Thymus (tissue), 11 donors: ENCODE data around the gene DUSP1. TPM values are rescaled to one million over a fixed set of nuclear protein-coding genes. Genes with fewer than 3 reads are reported as not detected.
A peak's percentile ranks its signal among the peaks of the same experiment; 100 is the strongest.

Experiments used
- DNase-seq, 9 donors: peaks; one replicate each; pipeline ENCODE4 v3.0.0-alpha.2; 2013; ENCODE audit warnings: low spot score in 9 of 9, low read depth in 6 of 9, missing footprints in 1 of 9
- H3K27ac ChIP-seq, 2 donors: one replicate each; pipeline ENCODE4 v1.5.1; 2013; ENCODE audit warnings: control low read depth in 1 of 2, low read depth in 1 of 2, low read length in 1 of 2, mild to moderate bottlenecking in 1 of 2, moderate library complexity in 1 of 2
- H3K27me3 ChIP-seq, 2 donors: one replicate each; pipeline ENCODE4 v1.5.1; 2013; ENCODE audit warnings: low read length in 1 of 2; ENCODE audit not compliant: control insufficient read depth in 2 of 2, insufficient read depth in 1 of 2
- H3K36me3 ChIP-seq, 2 donors: one replicate each; pipeline ENCODE4 v1.5.1; 2013; ENCODE audit warnings: low read length in 1 of 2, mild to moderate bottlenecking in 1 of 2, moderate library complexity in 1 of 2; ENCODE audit not compliant: control insufficient read depth in 2 of 2, insufficient read depth in 2 of 2
- H3K4me1 ChIP-seq, 2 donors: one replicate each; pipeline ENCODE4 v1.5.1; 2013; ENCODE audit warnings: low read length in 2 of 2; ENCODE audit not compliant: control insufficient read depth in 2 of 2, insufficient read depth in 2 of 2
- H3K4me3 ChIP-seq, 2 donors: one replicate each; pipeline ENCODE4 v1.5.1; 2013; ENCODE audit warnings: low read length in 2 of 2, control low read depth in 1 of 2, mild to moderate bottlenecking in 1 of 2
- H3K9me3 ChIP-seq, 2 donors: one replicate each; pipeline ENCODE4 v1.5.1; 2013; ENCODE audit warnings: low read length in 1 of 2, mild to moderate bottlenecking in 1 of 2; ENCODE audit not compliant: control insufficient read depth in 2 of 2, insufficient read depth in 1 of 2
- WGBS: extraction: QIAGEN DNeasy Blood & Tissue Kit; methylation state at CpG from one replicate; pipeline ENCODE4 v1.1.7; 2013; 5-methylcytosine and 5-hydroxymethylcytosine counted together
- polyA plus RNA-seq: library from polyadenylated mRNA; stranded (reverse); fragments of 200-250 nt; gene quantifications from one replicate; pipeline ENCODE4 v1.2.3, GENCODE V29; 2013
- total RNA-seq: library from RNA; stranded (reverse); fragments of 120-200 nt; gene quantifications from one replicate; pipeline ENCODE4 v1.2.4, GENCODE V29; 2013
- donor health status: healthy.

Gene DUSP1
- total and polyA plus RNA-seq, 2 donors: 54.1 to 272 TPM

DNA sequence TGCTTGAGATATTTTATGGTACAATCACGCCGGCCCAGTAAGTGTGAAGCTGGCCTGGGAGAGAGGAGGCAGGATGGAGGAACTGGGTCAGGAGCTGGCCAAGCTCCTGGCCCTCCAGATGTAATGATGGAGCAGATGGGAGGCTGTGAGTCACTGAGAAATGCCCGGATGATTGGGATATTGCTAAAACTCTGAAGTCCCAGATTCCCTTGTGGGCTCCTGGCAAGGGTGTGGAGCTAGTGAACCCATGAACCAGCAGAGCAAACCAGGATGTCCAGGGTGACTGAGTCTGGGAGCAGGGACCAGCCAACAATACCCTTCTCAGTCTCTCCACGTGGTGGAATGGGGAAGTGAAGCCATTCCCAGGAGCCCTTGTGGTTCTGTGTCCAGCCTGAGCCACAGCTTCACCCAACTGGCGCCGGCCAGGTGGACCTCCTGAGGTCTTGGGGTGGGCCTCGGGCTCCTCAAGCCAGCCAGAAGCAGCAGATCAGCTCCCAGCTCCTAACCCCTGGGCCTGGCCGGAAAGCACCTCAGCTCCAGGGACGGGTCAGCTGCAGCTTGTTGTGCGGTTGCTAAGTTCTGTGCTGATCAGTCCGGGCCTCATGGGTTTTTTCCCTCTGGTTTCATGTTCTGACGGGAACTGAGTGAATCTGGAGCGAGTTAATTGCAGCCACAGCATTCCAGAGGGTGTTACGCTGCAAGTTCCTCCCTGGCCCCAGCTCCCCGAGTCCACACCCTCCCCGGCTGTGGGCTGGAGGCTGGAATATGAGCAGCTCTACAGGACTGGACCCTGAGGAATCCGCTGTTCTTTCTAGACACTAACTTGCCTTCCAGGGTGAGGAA lies 37.6 kb downstream of the DUSP1 start:
- peak in 1 of 9 donors; percentile 32 for DNase-seq
- no peaks in the 10 kb centered on the region for H3K27me3 ChIP-seq
- WGBS: 88% methylated on average over 17 of the region's 17 CpGs
- H3K4me1 ChIP-seq: peaks cover 0 to 3% of the 10 kb centered on the region in 2 donors
- H3K27ac ChIP-seq: peak overlapping the region; percentile 80 to 90
- H3K4me3 ChIP-seq: no peak overlapping the region
- H3K36me3 ChIP-seq: no peaks in the 10 kb centered on the region
- H3K9me3 ChIP-seq: no peaks in the 10 kb centered on the region

DNA sequence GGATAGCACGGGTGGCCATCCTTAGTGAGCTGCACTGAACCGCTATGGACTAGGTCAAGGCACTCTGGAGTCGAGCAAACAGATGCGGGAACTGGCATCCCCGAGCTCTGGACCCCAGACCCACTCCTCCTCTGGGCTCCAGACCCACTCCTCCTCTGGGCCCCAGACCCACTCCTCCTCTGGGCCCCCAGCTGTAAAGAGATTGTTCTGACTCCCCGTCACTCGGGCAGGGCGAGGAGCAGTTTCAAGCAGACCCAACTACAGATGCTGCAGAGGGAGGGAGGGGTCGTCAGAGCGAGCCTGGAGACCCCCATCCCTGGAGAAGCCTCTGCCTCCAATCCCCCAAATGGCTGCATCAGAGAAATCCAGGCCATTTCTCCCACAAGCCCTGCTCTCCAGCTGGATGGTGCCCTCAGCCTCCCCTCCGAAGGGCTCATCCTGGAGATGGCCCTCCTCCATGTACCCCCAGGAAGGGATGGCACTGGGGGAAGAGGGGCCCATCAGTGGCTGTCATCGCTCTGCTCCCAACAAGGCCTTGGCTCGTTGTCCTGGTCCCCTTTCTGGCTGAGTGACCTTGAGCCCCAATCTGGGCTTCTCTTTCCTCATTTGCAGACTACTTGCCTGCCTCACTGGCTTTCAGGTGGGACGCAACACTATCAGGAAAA lies 38.7 kb downstream of the DUSP1 start:
- Histone ChIP-seq H3K27me3 (no peaks in the 10 kb centered on the region), H3K9me3 (no peaks in the 10 kb centered on the region), H3K4me3 (no peak overlapping the region), H3K4me1 (peaks cover 0 to 3% of the 10 kb centered on the region in 2 donors), H3K36me3 (no peaks in the 10 kb centered on the region), H3K27ac (peak overlapping the region; percentile 68 to 80)
- DNase-seq: no peak
- 88% methylated on average over 14 of the region's 14 CpGs for WGBS

DNA sequence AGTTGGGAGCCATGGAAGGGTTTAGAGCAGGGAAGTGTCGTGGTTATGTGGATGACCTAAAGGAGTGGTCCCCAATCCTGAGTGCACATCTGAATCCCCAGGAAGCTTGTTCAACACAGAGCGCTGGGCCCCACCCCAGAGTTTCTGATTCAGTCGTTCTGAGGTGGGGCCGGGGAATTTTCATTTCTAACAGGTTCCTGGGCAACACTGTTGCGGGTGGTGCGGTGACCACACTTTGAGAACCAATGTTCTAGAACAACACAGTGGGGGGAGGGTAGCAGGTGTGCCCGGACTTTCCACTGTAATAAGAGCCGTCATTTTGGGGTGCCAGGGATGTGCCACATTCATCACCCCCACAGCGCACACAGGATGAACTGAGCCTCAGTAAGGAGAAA lies 39.3 kb downstream of the DUSP1 start:
- Histone ChIP-seq H3K36me3 (no peaks in the 10 kb centered on the region), H3K27ac (no peak overlapping the region), H3K4me1 (peaks cover 0 to 3% of the 10 kb centered on the region in 2 donors), H3K9me3 (no peaks in the 10 kb centered on the region), H3K4me3 (no peak overlapping the region), H3K27me3 (no peaks in the 10 kb centered on the region)
- DNase-seq: no peak
- 92% methylated on average over 9 of the region's 9 CpGs for WGBS

DNA sequence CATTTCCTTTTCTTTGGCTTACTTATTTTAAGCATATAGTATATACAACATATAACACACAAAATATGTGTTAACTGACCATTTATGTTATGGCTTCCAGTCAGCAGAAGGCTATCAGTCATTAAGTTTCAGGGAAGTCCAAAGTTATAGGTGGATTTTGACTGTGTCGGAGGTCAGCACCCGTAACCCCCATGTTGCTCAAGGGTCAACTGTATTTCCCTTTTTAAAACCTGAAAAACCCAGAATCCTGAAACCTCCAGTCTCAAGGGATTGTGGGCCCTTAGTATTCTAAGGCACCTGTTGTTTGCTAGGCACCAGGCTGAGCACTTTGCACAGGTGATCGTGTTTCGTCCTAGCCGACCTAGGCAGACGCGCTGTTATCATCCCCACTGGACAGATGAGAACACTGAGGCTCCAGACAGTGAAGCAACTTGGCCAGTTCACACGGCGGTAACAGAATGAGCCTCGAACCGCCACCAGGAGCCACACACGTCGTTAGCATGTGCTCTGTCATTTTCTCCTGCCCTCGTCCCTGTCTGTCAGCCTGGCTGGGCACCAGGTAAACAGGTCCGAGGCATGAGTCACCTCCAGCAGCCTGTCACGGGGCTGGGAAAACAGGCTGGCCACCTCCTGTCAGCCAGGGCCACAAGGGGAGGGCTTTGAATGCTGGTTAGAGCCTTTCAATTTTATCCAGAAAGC lies 39.9 kb downstream of the DUSP1 start:
- Histone ChIP-seq H3K36me3 (no peaks in the 10 kb centered on the region), H3K4me3 (no peak overlapping the region), H3K9me3 (no peaks in the 10 kb centered on the region), H3K4me1 (peaks cover 0 to 3% of the 10 kb centered on the region in 2 donors), H3K27ac (peak overlapping the region in 1 of 2 donors; percentile 58), H3K27me3 (no peaks in the 10 kb centered on the region)
- DNase-seq: no peak
- WGBS: 95% methylated on average over 16 of the region's 16 CpGs

DNA sequence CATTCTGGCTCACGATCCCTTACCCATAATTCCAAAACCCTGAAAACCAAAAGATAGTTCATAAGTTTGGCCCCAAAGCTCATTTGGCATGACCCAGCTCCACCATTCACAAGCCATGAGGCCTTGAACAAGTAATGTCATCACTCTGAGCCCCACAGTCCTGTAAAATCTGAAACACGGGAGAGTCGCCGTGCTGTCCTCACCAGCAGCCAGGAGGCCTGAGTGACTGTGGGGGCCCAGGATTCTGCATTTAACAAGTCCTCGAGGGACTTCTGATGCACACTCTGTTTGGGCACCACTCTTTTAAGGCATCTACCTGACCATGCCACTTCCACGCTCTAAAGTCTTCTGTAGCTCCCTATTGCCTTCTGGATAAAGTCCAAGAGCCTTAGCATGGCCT lies 40.8 kb downstream of the DUSP1 start:
- no peak for DNase-seq
- Histone ChIP-seq H3K27me3 (no peaks in the 10 kb centered on the region), H3K9me3 (no peaks in the 10 kb centered on the region), H3K36me3 (no peaks in the 10 kb centered on the region), H3K4me3 (no peak overlapping the region), H3K4me1 (peaks cover 0 to 3% of the 10 kb centered on the region in 2 donors), H3K27ac (no peak overlapping the region)
- 98% methylated on average over 6 of the region's 6 CpGs for WGBS

DNA sequence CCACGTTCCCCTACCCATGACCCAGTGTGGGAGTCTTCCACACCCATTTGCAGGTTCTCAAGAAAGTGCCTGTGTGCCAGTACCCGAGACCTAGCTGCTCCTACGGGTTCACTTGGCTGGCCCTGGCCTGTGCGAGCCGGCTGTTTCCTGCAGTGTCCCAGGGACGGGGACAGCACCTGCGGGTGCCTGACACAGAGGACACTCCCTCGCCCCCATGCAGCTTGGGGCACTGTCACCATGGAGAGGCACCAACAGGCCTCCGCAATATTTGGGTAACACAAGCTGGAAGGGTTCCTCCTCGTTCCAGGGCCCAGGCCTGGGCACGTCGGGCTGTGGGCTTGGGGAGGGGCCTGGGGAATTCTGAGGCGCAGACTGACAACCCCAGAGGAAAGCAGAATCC lies 41.4 kb downstream of the DUSP1 start:
- no peak for DNase-seq
- Histone ChIP-seq H3K27ac (no peak overlapping the region), H3K4me3 (no peak overlapping the region), H3K4me1 (peaks cover 0 to 3% of the 10 kb centered on the region in 2 donors), H3K27me3 (no peaks in the 10 kb centered on the region), H3K9me3 (no peaks in the 10 kb centered on the region), H3K36me3 (no peaks in the 10 kb centered on the region)
- WGBS: 91% methylated on average over 13 of the region's 13 CpGs

DNA sequence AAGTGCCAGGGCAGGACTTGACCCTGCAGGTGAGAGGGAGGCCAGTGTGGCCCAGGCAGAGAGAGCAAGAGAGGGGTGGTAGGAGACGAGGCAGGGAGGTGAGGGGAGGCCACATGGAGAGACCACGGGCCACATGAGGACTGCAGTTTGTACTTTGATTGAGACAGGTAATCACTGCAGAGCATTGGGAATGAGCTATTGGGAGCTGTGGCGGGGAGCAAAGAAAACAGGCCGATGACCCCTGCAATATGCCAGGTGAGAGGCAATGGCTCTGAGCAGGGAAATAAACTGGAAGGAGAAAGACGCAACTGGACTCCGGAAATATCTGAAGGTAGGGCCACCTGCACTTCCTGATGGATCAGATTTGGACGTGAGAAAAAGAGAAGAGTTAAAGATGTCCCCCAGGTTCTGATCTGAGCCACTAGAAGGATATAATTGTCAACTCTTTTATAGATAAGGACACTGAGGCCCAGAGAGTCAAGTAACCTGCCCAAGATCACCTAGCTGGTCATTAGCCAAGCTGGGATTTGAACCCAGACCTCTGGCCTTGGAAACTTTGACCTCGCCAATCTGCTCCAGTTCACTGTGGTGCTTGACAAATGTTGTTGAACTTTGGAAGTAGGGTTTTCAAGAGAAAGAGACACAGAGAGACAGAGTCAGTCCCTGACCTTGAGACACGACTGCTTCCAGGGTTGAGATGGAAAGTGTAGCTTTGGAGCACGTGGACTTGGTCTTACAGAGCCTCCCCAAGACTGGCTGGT lies 42.3 kb downstream of the DUSP1 start:
- no peaks in the 10 kb centered on the region for H3K36me3 ChIP-seq
- no peak overlapping the region for H3K27ac ChIP-seq
- no peaks in the 10 kb centered on the region for H3K9me3 ChIP-seq
- no peak for DNase-seq
- H3K4me3 ChIP-seq: no peak overlapping the region
- H3K4me1 ChIP-seq: peaks cover 0 to 3% of the 10 kb centered on the region in 2 donors
- H3K27me3 ChIP-seq: no peaks in the 10 kb centered on the region
- 87% methylated on average over 10 of the region's 10 CpGs for WGBS

DNA sequence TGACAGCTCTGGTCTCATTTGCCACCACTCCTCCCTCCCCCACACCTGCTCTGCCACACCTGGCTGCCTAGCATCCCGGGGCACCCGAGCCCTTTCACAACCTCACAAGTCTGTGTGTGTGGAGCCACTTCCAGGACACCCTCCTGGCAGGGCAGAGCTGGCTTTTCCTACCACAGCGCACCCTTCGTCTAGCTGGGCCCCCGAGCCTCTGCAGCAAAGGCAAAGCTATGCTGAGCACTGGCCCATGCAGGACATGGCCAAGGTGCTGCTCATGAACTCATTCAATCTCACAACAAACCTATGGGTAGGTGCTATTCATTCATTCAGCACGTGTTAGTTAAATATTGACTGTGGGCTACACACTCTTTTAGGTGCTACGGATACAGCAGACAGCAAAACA lies 43.4 kb downstream of the DUSP1 start:
- Histone ChIP-seq H3K4me3 (no peak overlapping the region), H3K4me1 (peaks cover 0 to 2% of the 10 kb centered on the region in 2 donors), H3K27ac (no peak overlapping the region), H3K36me3 (no peaks in the 10 kb centered on the region), H3K9me3 (no peaks in the 10 kb centered on the region), H3K27me3 (no peaks in the 10 kb centered on the region)
- 93% methylated on average over 7 of the region's 7 CpGs for WGBS
- no peak for DNase-seq
